NCI-H128 (cell line): ENCODE data around the gene TDG.

Source experiments
- DNase-seq: peaks from one replicate; lab custom pipeline; 2025; ENCODE audit not compliant: unreplicated experiment; lab: John Stamatoyannopoulos, UW

TDG gene

DNA sequence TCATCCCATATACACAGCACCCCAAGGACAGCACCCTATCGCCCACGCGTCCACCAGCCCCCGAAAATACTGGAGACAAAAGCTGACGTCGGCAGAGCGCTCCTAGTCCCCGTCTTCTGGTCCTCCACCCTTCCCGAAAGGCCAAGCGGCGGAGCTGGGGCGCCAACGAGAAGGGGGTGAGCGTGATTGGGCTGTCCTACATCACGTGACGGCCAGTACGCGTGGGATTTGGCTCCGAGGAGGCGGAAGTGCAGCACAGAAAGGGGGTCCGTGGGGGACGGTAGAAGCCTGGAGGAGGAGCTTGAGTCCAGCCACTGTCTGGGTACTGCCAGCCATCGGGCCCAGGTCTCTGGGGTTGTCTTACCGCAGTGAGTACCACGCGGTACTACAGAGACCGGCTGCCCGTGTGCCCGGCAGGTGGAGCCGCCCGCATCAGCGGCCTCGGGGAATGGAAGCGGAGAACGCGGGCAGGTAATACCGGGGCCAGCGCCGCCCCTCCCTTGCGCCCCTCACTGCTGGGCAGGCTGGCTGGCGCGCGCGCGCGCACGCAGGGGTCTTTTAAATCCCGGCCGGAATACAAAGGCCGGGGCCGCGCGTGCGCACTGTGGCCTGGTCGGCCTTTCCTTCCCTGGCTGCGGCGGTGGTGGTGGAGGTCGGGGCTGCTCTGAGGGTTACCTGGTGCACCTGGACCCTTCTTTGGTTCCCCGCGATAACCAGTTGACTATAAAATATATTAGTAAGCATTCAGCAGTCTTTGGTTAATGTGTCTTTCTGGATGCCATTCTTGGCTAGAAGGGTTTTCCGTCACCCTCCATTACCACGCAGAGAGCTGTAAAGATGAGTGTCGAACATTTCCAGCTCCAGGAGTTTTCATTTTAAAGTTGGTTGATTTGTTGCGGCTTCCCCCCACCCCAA lies at the start of gene TDG:
TDG (plus strand) TSS at position 283 of the 915 bp plus-strand sequence; CDS start at position 449, 166 bp downstream.
- peak; percentile 96 for DNase-seq

- no peak for DNase-seq
Measured at GRCh38 chr12:103917873-103918272, 47.8 kb upstream of the TDG start.

DNA sequence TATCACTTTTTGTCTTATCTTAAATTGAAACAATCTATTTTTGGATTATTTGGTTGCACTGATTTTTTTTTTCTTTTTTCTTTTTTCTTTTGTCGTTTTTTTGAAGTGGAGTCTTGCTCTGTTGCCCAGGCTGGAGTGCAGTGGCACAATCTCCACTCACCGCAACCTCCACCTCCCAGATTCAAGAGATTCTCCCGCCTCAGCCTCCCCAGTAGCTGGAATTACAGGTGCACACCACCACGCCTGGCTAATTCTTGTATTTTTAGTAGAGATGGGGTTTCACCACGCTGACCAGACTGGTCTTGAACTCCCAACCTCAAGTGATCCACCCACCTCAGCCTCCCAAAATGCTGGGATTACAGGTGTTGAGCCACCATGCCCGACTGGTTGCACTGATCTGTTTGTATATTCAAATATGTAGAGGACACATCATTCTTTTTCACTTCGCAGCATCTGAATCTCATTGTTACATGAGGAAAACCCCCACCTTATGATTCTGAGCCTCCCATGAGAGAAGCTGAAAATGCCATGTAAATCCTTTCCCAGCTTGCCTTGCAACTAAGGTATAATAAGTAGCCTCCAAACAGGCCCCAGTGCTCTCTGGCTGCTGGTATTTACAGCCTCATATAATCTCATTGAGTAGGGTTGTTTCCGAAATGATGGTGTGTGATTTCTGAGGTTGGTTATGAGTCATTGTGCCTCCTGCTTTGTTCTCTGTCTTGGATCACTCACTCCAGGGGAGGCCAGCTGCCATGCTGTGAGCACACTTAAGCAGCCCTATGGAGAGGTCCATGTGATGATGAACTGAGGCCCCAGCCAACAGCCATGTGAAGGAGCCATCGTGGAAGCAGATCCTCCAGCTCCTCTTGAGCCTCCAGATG lies 40.7 kb upstream of the TDG start:
- no peak for DNase-seq

DNA sequence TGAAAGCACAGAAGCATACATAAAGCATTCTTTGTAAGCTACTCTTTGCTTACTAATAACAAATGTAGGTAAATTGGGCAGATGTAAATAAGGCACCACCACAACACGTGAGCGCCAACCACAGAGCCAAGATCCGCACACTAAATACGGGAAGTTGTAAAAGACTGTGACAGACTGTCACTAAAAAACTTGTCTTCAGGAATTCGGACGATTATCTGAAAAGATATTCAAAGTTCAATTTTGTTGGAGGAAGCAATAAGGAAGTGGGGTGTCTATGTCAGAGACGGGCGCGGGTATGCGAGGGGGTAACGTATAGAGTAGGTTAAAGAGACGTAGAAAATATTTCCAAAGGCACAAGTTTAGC lies 37.0 kb upstream of the TDG start:
- no peak for DNase-seq

- peak; percentile 87 for DNase-seq
Measured at GRCh38 chr12:103929046-103929783, 36.5 kb upstream of the TDG start.

- no peak for DNase-seq
Measured at GRCh38 chr12:103929784-103930033, 36.0 kb upstream of the TDG start.

- DNase-seq = peak; percentile 99
Measured at GRCh38 chr12:103930034-103930786, 35.5 kb upstream of the TDG start, which contains the start of gene HSP90B1. TSS of gene HSP90B1 (plus strand) at chr12:103930410. CDS start at chr12:103930516, 106 bp downstream.

DNA sequence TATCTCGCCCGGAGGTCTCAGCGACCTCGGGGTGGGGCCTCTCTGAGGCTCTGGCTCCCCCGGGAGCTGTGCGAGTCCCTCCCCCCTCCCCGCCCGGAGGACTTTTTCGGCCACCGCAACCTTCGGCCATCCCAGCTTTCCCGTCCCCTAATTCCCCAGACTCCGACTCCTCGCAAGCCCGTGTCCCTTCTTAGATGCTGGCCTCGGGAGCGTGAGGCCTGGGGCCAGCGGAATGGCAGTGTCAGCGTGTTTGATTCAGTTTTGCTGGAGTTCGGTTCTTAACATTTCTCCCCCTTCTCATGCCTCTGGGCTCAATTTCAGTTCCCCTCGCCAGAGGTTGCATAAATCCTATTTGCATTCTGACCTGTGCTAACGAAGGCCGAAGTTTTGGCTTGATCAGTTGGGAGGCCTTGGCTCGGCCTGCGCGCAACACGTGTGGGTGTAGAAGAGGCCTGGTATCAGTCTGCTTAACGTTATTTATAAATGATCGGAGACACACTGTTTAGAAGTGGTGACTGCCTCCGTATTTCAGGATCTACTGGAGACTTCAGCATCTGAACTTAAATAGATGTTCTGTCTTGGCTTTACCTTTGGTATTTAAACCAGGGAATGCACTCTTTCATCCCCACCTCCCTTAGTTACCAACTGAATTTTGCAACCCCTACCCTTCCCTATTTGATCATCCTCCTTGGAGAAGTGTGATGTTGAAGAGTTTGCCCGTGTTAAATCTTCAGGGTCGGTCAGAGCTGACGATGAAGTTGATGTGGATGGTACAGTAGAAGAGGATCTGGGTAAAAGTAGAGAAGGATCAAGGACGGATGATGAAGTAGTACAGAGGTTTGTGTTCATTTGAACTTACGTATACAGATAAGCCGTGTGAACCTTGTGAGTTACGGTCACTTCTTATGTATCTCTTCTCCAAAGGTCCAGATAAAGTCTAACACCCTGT lies 34.6 kb upstream of the TDG start:
- no peak for DNase-seq

DNA sequence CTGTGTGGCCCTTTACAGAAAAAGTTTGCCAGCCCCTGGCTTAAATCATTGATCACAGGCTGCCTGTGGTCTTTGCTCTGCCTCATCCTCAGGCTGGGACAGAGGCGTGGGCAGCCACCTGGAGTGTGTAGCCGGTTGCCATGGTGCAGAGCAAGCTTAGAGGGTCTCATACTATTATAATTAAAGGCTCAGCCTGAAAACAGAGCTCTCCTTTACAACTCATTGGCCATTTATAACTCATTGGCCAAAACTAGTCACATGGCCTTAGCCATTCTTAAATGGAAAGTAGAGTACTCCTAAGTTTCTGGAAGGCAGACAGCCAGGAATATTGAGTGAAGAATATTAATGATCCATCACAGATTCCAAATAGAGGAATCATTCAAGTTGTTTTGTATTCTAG lies 32.4 kb upstream of the TDG start:
- DNase-seq = no peak

GRCh38 chr12:103936679-103937078 lies 29.0 kb upstream of the TDG start:
- DNase-seq = no peak

DNA sequence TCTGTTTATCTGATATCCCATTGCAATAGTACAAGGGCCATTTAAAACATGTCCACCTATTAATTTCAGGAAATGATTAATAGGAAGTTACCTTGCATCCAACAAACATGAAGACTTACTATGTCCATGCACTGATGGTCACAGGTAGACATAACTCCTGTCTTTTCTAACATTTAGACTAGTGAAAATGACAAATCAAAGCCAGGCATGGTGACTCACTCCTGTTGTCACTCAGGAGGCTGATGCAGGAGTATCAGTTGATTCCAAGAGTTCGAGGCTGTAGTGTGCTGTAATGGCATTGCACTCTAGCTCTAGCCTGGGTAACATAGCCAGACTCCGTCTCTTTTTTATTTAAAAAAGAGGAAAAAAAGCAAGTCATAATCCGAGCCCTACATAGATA lies 20.7 kb upstream of the TDG start:
- no peak for DNase-seq

DNA sequence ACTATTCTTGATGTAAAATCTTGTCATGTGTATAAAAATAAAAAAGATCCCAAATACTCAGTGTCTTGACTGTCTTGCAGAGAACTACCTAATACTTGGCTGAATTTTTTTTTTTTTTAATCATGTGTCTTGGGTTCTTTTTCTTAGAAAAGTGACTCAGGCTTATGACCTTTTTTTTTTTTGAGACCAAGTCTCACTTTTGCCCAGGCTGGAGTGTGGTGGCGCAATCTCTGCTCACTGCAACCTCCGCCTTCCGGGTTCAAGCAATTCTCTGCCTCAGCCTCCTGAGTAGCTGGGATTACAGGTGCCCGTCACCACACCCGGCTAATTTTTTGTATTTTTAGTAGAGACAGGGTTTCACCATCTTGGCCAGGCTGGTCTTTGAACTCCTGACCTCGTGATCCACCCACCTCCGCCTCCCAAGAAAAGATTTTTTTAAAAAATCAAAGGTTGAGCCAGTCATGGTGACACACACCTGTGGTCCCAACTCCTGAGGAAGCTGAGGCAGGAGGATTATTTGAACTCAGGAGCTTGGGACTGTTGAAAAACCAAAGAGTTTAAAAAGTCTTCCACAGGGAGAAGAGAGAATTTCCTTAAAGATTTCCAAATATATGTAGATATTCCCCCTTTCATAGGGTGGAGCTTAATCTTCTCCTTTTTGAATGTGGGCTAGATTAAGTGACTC lies 17.7 kb upstream of the TDG start:
- no peak for DNase-seq

DNA sequence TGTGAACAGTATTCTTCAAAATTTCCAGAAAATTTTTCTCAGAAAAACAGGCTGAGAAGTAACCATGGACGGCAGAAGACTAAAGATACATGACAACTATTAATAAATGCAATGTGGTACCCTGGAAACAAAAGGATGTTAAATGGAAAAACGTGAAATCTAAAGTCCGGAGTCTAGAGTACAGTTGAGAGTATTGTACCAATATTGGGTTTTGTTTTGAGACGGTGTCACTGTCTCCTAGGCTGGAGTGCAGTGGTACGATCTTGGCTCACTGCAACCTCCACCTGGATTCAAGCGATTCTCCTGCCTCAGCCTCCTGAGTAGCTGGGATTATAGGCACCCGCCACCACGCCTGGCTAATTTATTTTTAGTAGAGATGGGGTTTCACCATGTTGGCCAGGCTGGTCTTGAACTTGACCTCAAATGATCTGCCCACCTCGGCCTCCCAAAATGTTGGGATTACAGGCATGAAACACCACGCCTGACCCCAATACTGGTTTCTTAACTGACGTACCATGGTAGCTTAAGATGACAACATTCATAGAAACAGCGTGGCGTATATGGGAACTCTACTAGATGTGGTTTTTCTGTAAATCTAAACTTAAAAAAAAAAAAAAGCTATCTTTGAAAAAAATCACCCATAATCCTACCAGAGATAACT lies 16.8 kb upstream of the TDG start:
- DNase-seq = no peak

DNA sequence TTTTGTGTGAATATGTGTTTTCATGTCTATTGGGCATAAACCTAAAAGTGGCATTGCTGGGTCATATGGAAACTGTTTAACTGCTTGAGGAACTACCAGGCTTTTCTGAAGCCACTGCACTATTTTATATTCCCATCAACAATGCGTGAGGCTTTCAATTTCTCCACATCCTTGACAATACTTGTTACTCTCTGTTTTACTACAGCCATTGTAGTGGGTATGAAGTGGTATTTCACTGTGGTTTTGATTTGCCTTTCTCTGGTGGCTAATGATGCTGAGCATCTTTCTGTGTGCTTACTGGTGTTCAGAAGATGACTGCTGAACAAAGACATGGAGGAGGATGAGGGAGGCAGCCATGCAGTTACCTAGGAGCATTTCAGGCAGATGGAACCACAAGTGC lies 13.2 kb upstream of the TDG start:
- DNase-seq = no peak

DNA sequence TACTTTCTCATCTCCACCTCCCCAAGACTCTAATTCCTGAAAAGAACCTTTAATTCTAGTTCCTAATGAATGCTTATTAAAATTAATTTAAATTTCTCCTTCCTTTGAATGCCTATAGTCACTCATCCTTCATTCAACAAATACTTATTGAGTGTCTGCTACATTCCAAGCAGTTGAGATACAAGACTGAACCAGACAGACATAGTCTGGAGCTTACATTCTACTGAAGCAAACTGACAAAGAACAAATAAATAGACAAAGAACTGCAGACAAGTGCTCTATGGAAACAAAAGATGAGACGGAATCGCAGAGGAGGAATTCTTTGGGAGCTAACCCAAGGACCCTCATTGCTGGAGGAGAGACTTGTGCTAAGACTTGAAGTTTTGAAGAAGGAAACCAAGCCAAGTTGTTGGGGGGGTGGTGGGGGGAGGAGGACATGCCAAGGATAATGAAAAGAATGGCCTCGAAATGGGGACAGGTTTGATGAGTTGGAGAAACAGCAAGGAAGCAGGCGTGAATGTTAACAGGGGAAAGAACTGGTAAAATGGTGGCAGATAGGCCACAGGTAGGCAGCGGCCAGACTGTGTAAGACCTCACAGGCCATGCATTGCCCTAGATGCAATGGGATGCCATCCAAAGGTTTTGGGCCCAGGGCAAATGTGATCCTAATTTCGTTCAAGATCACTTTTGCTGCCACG lies 9.7 kb upstream of the TDG start:
- no peak for DNase-seq

- DNase-seq = no peak
Measured at GRCh38 chr12:103956509-103957027, 9.1 kb upstream of the TDG start.

GRCh38 chr12:103957865-103958388 lies 7.7 kb upstream of the TDG start:
- DNase-seq = no peak
